Measurements from ENCODE around the gene BLNK.

BLNK gene

DNA sequence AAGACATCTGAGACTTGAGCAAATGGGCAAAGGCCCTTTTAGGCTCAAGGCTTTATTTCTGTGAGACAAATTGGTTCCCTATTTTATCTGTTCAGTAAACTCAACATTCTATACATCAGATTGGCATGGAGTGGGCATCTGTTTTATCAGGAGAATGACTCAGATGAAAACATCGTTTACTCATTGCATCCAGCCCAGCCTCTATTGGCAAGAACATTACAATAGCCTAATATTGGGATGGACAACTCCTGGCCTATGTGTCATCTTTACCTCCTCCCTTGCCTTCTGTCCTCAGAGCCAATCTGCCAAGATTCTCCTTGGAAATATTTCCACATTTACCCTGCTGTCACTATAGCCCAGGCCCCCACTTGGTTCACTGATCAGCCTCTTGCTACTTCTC, 5.5 kb upstream of the BLNK start:
- DNase-seq (ENCODE audit: low spot score): no peak
- TF ChIP-seq, protein P1, sequence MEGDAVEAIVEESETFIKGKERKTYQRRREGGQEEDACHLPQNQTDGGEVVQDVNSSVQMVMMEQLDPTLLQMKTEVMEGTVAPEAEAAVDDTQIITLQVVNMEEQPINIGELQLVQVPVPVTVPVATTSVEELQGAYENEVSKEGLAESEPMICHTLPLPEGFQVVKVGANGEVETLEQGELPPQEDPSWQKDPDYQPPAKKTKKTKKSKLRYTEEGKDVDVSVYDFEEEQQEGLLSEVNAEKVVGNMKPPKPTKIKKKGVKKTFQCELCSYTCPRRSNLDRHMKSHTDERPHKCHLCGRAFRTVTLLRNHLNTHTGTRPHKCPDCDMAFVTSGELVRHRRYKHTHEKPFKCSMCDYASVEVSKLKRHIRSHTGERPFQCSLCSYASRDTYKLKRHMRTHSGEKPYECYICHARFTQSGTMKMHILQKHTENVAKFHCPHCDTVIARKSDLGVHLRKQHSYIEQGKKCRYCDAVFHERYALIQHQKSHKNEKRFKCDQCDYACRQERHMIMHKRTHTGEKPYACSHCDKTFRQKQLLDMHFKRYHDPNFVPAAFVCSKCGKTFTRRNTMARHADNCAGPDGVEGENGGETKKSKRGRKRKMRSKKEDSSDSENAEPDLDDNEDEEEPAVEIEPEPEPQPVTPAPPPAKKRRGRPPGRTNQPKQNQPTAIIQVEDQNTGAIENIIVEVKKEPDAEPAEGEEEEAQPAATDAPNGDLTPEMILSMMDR (IDR thresholded peaks at IDR 0.05; ENCODE audit: extremely low read depth, missing control alignments): no peak

DNA sequence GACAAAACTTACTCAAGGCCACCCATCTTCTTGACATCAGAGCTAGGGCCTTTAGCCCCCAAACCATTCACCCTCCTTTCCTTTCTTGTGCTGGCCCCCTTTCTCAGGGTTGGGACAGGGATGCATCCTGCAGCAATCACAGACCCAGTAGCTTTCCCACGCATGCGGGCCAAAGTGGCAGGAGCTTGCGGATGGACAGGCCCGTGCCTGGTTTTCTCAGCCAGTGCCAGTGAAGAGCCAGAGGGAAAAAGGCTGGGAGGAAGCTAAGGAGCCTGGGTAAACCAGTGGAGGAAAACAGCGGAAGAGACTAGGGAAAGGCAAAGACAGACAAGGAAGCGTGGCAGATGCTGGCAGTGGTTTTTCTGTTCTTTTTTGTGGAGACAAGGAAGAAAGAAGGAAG, 5.1 kb upstream of the BLNK start:
- DNase-seq (ENCODE audit: low spot score): no peak
- TF ChIP-seq, protein P1 (IDR thresholded peaks at IDR 0.05; ENCODE audit: extremely low read depth, missing control alignments): no peak

DNA sequence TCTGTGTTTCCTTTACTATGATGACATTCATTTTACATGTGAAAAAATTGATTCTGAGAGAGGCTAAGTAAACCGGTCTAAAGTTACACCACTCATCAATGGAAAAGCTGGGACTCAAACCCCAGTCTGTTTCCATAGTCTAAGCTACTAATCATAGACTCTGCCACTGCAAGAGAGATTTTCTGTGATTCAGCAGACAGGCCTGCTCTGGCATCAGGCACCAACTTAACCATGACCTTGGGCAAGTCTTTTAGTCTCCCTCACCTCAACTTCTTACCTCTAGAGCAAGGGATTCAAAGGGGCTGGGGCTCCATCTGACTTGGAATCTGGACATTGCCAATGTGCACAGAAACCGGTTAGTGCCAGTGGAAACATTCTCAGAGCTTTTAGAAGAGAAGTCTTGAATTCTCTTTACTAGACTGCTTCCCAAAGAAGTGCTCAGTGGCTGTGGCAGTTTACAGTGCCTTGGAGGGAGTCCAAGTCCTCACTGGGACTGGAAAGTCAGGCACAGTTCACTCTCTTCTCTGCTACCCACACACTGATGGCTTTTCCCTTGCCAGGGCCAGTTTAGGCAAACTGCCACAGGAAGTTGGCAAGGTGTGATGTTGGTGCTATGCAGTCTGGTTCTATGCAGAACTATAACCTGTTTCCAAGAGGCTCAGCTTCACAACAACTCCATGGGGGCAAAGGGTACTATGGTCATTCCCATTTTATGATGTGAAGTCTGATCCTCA, 4.5 kb upstream of the BLNK start:
- TF ChIP-seq, protein P1 (IDR thresholded peaks at IDR 0.05; ENCODE audit: extremely low read depth, missing control alignments): no peak

DNA sequence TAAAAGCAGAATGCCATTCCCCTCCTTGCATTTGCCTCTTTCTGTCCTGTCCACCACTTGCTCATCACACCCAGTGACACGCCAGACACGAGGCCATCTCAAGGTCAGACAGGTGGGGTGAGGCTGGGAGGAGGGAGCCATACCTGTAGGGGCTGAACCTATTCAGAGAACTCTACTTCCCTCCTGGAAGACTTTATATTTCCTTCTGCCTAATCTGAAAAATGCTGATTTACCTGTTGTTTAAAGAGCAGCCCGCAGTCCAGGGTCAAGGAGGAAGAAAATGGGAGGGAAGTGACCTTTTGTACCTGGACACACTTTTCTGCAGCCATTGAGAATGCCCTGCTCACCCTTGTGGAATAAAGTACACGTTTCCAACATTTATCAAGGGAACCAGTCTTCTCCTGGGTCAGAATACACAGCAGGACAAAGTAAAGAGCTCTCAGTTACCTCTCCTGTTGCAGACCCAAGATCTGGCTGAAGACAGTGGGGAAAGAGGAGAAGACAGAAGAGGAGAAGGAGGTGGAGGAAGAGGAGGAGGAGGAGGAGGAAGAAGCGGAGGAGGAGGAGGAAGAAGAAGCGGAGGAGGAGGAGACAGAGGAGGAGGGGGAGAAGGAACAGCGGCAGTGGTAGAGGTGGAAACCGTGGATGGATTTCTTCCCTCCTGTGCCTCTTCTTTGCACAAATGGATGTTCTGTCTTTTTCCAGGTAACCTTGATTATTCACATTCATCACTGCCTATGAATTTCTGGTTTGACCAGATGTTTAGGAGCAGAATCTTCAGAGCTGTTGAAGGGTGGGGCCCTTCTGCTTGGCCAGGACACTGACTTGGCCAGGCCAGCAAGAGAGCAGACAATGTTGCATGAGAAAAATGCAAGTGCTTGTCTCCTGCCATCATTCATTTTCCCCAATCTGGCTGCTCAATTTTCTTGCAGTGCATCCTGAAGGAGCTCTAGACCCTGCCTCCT, 1.2 kb upstream of the BLNK start:
- TF ChIP-seq, protein P1 (IDR thresholded peaks at IDR 0.05; ENCODE audit: extremely low read depth, missing control alignments): no peak

More for the DNA sequence above, 4.5 kb upstream of the BLNK start:
- DNase-seq (ENCODE audit: low spot score): no peak

DNA sequence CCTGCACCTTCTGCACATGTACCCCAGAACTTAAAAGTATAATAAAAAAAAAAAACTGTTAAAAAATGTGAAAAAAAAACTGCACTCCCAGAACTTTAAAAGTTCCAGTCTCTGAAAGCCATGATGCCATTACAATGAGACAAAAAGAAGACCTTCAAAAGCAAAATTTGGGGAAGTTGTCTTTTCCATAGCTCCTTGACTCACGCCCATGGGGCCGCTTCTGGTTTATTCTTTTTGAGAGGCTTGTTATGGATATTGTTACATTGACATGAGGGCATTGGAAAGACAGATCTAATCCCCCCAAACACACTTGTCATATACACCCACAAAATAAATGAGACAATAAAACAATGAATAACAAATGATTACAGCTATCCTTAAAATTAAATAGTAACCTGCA, 798 bp downstream of the BLNK start:
- no peak for DNase-seq (ENCODE audit: low spot score)
- TF ChIP-seq, protein P1 (IDR thresholded peaks at IDR 0.05; ENCODE audit: extremely low read depth, missing control alignments): no peak

More for the DNA sequence above, 1.2 kb upstream of the BLNK start:
- DNase-seq (ENCODE audit: low spot score): no peak

DNA sequence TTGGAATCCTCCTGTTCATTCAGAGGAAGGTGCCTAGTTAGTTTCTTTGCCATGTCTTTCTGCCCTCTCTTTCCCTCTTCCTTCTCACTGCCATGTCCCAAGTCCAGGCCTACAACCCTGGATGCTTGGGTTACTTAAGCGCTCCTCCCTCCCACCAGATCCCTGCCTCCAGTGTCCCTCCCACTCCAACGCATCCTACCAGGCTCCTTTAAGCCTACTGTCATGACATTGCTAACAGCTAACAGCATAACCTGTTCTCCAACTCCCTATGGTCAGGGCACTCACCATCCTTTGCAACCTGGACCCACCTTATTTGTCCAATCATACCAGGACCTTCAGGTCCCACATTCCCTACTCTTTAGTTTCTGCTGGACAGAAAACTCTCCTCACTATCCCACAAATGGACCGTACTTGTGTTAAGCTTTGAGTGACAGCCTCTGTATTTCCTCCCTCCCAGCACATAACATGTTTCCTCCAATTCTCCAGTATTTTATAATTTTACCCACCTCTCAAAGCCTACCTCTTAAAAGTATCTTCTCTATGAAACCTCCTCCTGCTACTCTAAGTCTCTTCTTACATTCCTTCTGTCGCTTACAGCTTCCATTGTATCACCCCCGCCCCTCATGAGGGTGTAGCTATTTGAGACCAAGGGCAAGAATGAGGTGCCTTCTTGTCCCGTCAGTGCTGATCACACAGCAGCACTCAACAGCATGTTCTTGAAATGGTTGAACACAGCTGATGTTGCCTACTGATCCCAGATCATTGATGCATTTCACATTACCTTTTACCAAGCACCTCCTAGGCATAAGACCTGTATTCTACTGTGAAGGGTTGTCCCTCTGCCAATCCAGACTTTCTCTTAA, 1.7 kb downstream of the BLNK start:
- TF ChIP-seq, protein P1 (IDR thresholded peaks at IDR 0.05; ENCODE audit: extremely low read depth, missing control alignments): no peak
- no peak for DNase-seq (ENCODE audit: low spot score)

Data from GM20000 (cell line).